GM12878 (cell line): ENCODE data around the gene TMPRSS9. TPM values are rescaled to one million over a fixed set of nuclear protein-coding genes. Genes with fewer than 3 reads are reported as not detected.

Experiments
- BCL11A ChIP-seq: IDR thresholded peaks from 2 replicates; pipeline ENCODE4 v1.6.1; 2011; ENCODE audit warnings: low read depth, low read length
- CHD1 ChIP-seq: IDR thresholded peaks from 2 replicates; pipeline ENCODE4 v1.6.1; 2012; ENCODE audit warnings: low read depth, low read length, improper control_type of control experiment
- CREM ChIP-seq: IDR thresholded peaks from 2 replicates; pipeline ENCODE4 v1.6.1; 2014; ENCODE audit warnings: antibody characterized with exemption, low read depth
- NFXL1 ChIP-seq: fragments of 450-650 bp; IDR thresholded peaks from 2 replicates; pipeline ENCODE4 v1.6.1; 2017; ENCODE audit warnings: antibody characterized with exemption, mild to moderate bottlenecking, borderline replicate concordance
- POU2F2 ChIP-seq: IDR thresholded peaks from 3 replicates; pipeline ENCODE4 v1.6.1; 2011; ENCODE audit warnings: low read depth, mild to moderate bottlenecking, low read length, borderline replicate concordance
- STAT3 ChIP-seq: IDR thresholded peaks from 2 replicates; pipeline ENCODE4 v1.6.1; 2011; ENCODE audit warnings: low read depth, low read length, improper control_type of control experiment
- ZNF217 ChIP-seq: fragments of 450-650 bp; IDR thresholded peaks from 2 replicates; pipeline ENCODE4 v1.6.1; 2017; ENCODE audit warnings: antibody characterized with exemption, mild to moderate bottlenecking
- polyA plus RNA-seq, 11 experiments: library from polyadenylated mRNA; depleted of rRNA in 4 of 11; unstranded in 6 of 11; stranded (reverse) in 5 of 11; fragments of >200 nt; fragmentation: Nextera tagmentation in 4 of 11; fragmentation: Illumina TruSeq in 1 of 11; extraction: Ambion mirVana in 4 of 11; extraction: Trizol in 1 of 11; gene quantifications; 1 replicate in 1 of 11; 2 replicates in 10 of 11; pipeline versions ENCODE4 v1.2.1 to v1.2.3, GENCODE V29; 2011 to 2016; ENCODE audit warnings: inconsistent platforms in 2 of 11, missing spikeins in 2 of 11, low read depth in 1 of 11
- total RNA-seq, 4 experiments: library from RNA; depleted of rRNA in 3 of 4; stranded (reverse); fragments of >200 nt in 3 of 4; fragmentation: Illumina TruSeq in 1 of 4; extraction: Trizol in 1 of 4; gene quantifications; 2 replicates each; pipeline versions ENCODE4 v1.2.1 to v1.2.3, GENCODE V29; 2013 to 2021
- TF ChIP-seq, protein P1 (sequence below): fragments of 450-650 bp; IDR thresholded peaks from 2 replicates; pipeline ENCODE4 v1.6.1; 2017; ENCODE audit warnings: mild to moderate bottlenecking, moderate library complexity
- TF ChIP-seq, protein P2 (sequence below): IDR thresholded peaks from 2 replicates; pipeline ENCODE4 v1.6.1; 2012; ENCODE audit warnings: low read depth, low read length, improper control_type of control experiment
- TF ChIP-seq, protein P3 (sequence below): IDR thresholded peaks from 2 replicates; pipeline ENCODE4 v1.6.1; 2012; ENCODE audit warnings: low read length, inconsistent platforms
- TF ChIP-seq, protein P4 (sequence below): fragments of 450-650 bp; IDR thresholded peaks from 2 replicates; pipeline ENCODE4 v1.6.1; 2017; ENCODE audit warnings: antibody characterized with exemption, mild to moderate bottlenecking, moderate library complexity
- TF ChIP-seq, protein P5 (sequence below): fragments of 450-650 bp; IDR thresholded peaks from 2 replicates; pipeline ENCODE4 v1.6.1; 2014; ENCODE audit warnings: mild to moderate bottlenecking
- TF ChIP-seq, protein P6 (sequence below): fragments of 450-650 bp; formaldehyde crosslinking; IDR thresholded peaks from 2 replicates; pipeline ENCODE4 v1.4.0; 2022; ENCODE audit warnings: mild to moderate bottlenecking, moderate library complexity

Gene TMPRSS9
- total and polyA plus RNA-seq, 10 of the 15 experiments (the other 5 are each of a cell fraction or from before 2014, with no cell fraction given) = 0.24 TPM; not detected in 9

DNA sequence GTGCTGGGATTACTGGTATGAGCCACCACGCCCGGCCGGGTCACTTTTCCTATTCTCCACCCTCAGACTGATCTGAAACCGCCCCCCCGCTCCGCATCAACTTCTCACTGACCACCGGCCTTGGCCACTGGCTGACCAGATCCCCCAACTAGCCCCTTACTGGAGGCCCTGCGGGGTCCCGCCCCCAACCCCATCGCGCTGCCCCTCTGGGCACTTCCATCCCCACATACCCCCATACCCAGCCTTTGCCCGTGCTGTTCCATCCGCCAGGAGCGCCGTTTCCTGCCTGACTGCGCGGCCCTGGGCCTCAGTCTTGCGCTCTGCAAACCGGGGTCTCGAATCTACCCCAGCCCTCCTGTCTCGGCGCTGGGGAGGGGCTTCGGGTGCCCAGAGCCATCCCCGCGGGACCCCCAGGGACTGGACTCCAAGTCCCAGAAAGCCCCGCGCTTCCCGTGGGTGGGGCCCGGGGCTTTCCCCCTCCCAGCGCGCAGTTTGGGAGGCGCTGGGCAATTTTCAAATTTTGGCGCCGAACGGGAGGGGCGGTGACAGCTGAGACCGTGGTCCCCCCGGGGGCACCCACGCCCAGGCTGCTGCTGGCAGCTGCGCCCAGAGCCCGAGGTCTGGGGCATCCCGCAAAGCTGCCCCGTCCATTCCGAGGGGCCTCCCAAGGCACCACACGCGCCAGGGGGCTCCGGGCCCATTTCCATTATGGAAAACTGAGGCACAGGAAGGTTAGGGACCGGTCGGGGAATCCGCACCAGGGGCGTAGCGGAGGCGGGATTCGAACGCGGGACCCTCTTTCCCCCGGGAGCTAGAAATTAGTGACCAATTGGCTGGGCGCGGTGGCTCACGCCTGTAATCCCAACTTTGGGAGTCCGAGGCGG is 101.9 kb downstream of the TMPRSS9 start (continued):
- TF ChIP-seq CREM (peak; percentile 49; the same call in 1 of the 2 replicates), ZNF217 (0 out of 2 replicates have a peak, but pooled peaks have one; percentile 31), STAT3 (no peak), POU2F2 (no peak), CHD1 (no peak), NFXL1 (no peak), BCL11A (no peak)
- TF ChIP-seq, protein P1, sequence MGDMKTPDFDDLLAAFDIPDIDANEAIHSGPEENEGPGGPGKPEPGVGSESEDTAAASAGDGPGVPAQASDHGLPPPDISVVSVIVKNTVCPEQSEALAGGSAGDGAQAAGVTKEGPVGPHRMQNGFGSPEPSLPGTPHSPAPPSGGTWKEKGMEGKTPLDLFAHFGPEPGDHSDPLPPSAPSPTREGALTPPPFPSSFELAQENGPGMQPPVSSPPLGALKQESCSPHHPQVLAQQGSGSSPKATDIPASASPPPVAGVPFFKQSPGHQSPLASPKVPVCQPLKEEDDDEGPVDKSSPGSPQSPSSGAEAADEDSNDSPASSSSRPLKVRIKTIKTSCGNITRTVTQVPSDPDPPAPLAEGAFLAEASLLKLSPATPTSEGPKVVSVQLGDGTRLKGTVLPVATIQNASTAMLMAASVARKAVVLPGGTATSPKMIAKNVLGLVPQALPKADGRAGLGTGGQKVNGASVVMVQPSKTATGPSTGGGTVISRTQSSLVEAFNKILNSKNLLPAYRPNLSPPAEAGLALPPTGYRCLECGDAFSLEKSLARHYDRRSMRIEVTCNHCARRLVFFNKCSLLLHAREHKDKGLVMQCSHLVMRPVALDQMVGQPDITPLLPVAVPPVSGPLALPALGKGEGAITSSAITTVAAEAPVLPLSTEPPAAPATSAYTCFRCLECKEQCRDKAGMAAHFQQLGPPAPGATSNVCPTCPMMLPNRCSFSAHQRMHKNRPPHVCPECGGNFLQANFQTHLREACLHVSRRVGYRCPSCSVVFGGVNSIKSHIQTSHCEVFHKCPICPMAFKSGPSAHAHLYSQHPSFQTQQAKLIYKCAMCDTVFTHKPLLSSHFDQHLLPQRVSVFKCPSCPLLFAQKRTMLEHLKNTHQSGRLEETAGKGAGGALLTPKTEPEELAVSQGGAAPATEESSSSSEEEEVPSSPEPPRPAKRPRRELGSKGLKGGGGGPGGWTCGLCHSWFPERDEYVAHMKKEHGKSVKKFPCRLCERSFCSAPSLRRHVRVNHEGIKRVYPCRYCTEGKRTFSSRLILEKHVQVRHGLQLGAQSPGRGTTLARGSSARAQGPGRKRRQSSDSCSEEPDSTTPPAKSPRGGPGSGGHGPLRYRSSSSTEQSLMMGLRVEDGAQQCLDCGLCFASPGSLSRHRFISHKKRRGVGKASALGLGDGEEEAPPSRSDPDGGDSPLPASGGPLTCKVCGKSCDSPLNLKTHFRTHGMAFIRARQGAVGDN = no peak
- TF ChIP-seq, protein P2, sequence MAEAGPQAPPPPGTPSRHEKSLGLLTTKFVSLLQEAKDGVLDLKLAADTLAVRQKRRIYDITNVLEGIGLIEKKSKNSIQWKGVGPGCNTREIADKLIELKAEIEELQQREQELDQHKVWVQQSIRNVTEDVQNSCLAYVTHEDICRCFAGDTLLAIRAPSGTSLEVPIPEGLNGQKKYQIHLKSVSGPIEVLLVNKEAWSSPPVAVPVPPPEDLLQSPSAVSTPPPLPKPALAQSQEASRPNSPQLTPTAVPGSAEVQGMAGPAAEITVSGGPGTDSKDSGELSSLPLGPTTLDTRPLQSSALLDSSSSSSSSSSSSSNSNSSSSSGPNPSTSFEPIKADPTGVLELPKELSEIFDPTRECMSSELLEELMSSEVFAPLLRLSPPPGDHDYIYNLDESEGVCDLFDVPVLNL = peak; percentile 84
- TF ChIP-seq, protein P3, sequence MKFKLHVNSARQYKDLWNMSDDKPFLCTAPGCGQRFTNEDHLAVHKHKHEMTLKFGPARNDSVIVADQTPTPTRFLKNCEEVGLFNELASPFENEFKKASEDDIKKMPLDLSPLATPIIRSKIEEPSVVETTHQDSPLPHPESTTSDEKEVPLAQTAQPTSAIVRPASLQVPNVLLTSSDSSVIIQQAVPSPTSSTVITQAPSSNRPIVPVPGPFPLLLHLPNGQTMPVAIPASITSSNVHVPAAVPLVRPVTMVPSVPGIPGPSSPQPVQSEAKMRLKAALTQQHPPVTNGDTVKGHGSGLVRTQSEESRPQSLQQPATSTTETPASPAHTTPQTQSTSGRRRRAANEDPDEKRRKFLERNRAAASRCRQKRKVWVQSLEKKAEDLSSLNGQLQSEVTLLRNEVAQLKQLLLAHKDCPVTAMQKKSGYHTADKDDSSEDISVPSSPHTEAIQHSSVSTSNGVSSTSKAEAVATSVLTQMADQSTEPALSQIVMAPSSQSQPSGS = no peak
- TF ChIP-seq, protein P4, sequence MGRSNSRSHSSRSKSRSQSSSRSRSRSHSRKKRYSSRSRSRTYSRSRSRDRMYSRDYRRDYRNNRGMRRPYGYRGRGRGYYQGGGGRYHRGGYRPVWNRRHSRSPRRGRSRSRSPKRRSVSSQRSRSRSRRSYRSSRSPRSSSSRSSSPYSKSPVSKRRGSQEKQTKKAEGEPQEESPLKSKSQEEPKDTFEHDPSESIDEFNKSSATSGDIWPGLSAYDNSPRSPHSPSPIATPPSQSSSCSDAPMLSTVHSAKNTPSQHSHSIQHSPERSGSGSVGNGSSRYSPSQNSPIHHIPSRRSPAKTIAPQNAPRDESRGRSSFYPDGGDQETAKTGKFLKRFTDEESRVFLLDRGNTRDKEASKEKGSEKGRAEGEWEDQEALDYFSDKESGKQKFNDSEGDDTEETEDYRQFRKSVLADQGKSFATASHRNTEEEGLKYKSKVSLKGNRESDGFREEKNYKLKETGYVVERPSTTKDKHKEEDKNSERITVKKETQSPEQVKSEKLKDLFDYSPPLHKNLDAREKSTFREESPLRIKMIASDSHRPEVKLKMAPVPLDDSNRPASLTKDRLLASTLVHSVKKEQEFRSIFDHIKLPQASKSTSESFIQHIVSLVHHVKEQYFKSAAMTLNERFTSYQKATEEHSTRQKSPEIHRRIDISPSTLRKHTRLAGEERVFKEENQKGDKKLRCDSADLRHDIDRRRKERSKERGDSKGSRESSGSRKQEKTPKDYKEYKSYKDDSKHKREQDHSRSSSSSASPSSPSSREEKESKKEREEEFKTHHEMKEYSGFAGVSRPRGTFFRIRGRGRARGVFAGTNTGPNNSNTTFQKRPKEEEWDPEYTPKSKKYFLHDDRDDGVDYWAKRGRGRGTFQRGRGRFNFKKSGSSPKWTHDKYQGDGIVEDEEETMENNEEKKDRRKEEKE = no peak
- TF ChIP-seq, protein P5, sequence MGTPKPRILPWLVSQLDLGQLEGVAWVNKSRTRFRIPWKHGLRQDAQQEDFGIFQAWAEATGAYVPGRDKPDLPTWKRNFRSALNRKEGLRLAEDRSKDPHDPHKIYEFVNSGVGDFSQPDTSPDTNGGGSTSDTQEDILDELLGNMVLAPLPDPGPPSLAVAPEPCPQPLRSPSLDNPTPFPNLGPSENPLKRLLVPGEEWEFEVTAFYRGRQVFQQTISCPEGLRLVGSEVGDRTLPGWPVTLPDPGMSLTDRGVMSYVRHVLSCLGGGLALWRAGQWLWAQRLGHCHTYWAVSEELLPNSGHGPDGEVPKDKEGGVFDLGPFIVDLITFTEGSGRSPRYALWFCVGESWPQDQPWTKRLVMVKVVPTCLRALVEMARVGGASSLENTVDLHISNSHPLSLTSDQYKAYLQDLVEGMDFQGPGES = no peak
- TF ChIP-seq, protein P6, sequence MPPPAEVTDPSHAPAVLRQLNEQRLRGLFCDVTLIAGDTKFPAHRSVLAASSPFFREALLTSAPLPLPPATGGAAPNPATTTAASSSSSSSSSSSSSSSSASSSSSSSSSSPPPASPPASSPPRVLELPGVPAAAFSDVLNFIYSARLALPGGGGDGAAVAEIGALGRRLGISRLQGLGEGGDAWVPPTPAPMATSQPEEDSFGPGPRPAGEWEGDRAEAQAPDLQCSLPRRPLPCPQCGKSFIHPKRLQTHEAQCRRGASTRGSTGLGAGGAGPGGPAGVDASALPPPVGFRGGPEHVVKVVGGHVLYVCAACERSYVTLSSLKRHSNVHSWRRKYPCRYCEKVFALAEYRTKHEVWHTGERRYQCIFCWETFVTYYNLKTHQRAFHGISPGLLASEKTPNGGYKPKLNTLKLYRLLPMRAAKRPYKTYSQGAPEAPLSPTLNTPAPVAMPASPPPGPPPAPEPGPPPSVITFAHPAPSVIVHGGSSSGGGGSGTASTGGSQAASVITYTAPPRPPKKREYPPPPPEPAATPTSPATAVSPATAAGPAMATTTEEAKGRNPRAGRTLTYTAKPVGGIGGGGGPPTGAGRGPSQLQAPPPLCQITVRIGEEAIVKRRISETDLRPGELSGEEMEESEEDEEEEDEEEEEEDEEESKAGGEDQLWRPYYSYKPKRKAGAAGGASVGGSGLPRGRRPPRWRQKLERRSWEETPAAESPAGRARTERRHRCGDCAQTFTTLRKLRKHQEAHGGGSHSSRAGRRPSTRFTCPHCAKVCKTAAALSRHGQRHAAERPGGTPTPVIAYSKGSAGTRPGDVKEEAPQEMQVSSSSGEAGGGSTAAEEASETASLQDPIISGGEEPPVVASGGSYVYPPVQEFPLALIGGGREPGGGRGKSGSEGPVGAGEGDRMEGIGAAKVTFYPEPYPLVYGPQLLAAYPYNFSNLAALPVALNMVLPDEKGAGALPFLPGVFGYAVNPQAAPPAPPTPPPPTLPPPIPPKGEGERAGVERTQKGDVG = no peak
